Measurements from ENCODE around the gene FBLN2.
"Not testable (repeated sequence)": the region's sequence is repeated elsewhere in the genome, so short reads cannot be mapped to it uniquely, and the experiment has no call there.

The FBLN2 gene

DNA sequence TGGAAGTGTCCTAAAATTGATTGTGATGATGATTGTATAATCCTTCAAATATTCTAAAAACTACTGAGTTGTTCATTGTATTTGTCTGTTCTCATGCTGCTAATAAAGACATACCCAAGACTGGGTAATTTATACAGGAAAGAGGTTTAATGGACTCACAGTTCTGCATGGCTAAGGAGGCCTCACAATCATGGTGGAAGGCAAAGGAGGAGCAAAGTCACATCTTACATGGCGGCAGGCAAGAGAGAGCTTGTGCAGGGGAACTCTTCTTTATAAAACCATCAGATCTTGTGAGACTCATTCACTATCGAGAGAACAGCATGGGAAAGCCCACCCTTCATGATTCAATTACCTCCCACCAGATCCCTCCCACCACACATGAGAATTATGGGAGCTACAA is 27.2 kb upstream of the FBLN2 start:
- not testable (repeated sequence) for H3K36me3 ChIP-seq (ENCODE audit: control insufficient read depth, insufficient read depth, low read length); H3K27ac ChIP-seq (ENCODE audit: insufficient read depth, low read depth, low read length, poor library complexity, severe bottlenecking)
- 91 to 96% methylated on average over 2 of the region's 2 CpGs for WGBS, 2 experiments

DNA sequence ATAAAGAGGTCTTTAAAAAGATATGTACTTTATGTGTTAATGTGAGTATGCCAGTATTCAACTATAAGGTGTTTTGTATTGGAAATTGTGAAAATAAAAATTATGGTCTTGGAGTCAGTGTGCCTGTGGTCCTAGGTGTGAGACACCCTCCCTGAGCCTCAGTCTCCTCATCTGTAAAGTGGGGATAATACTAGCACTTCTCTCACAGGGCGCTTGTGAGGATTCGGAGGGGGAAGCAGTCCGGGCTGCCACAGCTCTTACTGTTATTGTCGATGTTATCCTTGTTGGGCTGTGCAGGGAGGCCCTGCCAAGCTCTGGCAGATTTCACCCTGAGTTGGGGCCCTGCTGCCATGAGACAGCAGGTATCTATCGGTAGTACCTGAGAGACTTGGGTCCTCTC is 26.7 kb upstream of the FBLN2 start:
- H3K27ac ChIP-seq (ENCODE audit: insufficient read depth, low read depth, low read length, poor library complexity, severe bottlenecking) = no peak overlapping the region
- H3K4me3 ChIP-seq (ENCODE audit: insufficient read depth, low read depth, low read length) = no peak overlapping the region
- H3K27me3 ChIP-seq (ENCODE audit: control insufficient read depth, insufficient read depth, low read length, poor library complexity, severe bottlenecking) = no peaks in the 10 kb centered on the region
- no peaks in the 10 kb centered on the region for H3K36me3 ChIP-seq (ENCODE audit: control insufficient read depth, insufficient read depth, low read length)
- WGBS, 2 experiments = 94 to 97% methylated on average over 5 of the region's 5 CpGs
- peaks cover 14% of the 10 kb centered on the region for H3K4me1 ChIP-seq (ENCODE audit: control insufficient read depth, insufficient read depth, low read length)
- H3K9me3 ChIP-seq (ENCODE audit: control insufficient read depth, low read length) = no peaks in the 10 kb centered on the region

More for the DNA sequence above, 27.2 kb upstream of the FBLN2 start:
- H3K9me3 ChIP-seq (ENCODE audit: control insufficient read depth, low read length); H3K27me3 ChIP-seq (ENCODE audit: control insufficient read depth, insufficient read depth, low read length, poor library complexity, severe bottlenecking); H3K4me3 ChIP-seq (ENCODE audit: insufficient read depth, low read depth, low read length): not testable (repeated sequence)
- H3K4me1 ChIP-seq (ENCODE audit: control insufficient read depth, insufficient read depth, low read length) = peaks cover 14% of the 10 kb centered on the region

DNA sequence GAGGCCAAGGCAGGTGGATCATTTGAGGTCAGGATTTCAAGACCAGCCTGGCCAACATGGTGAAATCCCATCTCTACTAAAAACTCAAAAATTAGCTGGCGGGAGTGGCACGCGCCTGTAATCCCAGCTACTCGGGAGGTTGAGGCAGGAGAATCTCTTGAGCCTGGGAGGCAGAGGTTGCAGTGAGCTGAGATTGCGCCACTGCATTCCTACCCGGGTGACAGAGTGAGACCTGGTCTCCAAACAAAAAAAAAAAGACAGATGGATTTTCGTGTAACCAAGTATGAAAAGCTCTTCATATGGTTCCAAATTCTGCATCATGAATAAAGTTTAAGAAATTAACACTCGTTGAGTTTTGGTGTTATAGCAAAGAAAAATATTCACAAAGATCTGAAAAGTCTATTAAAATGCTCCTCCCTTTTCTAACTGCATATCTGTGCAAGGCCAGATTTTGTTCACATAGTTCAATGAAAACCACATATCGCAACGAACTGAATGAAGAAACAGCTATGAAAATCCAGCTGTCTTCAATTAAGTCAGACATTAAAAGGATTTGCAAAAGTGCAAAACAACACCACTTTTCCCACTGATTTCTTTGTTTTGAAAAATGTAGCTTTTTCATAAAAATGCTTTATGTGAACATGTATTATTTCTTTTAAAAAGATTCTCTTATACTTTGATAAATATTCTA is 23.8 kb upstream of the FBLN2 start:
- Histone ChIP-seq H3K4me1 (ENCODE audit: control insufficient read depth, insufficient read depth, low read length) (peaks cover 8% of the 10 kb centered on the region), H3K27me3 (ENCODE audit: control insufficient read depth, insufficient read depth, low read length, poor library complexity, severe bottlenecking) (no peaks in the 10 kb centered on the region), H3K9me3 (ENCODE audit: control insufficient read depth, low read length) (no peaks in the 10 kb centered on the region), H3K27ac (ENCODE audit: insufficient read depth, low read depth, low read length, poor library complexity, severe bottlenecking) (no peak overlapping the region), H3K36me3 (ENCODE audit: control insufficient read depth, insufficient read depth, low read length) (no peaks in the 10 kb centered on the region), H3K4me3 (ENCODE audit: insufficient read depth, low read depth, low read length) (no peak overlapping the region)
- 92 to 94% methylated on average over 9 to 10 of the region's 10 CpGs for WGBS, 2 experiments

DNA sequence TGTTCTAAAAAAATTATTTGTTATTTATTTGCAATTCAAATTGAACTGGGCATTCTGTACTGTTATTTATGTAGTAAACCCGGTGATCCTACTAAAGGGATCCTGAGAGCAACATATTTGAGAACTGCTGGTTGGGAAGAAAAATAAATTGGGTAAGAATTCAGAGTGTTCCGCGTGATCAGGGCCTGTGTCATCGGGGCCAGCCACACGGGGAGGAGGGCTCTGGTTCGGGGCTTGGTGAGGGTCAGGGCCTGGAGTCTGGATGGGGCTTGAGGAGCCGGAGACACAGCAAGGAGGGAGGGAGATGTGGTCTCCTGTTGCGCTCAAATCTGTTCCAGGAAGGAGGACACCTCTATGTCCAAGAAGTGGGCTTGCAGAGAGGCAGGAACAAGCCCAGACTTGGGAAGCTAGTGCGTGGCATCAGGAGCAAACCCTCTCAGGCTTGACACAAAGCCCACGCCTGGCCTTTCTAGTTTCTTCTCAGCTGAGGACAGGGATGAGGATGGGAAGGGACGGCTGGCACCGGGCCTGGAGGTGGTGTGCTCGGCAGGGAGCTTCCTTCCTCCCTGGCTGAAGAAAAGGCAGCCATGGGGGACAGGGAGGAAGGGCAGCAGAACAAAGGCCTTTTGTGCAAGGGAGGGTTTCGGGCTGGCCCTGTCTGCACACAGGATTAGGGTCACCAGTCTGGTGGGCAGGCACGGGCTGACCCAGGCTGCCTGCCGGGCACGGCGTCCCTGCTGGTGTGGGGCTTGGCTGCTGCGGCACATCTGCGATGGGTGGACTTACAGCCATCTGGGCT is 22.9 kb upstream of the FBLN2 start:
- Histone ChIP-seq H3K9me3 (ENCODE audit: control insufficient read depth, low read length) (no peaks in the 10 kb centered on the region), H3K27me3 (ENCODE audit: control insufficient read depth, insufficient read depth, low read length, poor library complexity, severe bottlenecking) (no peaks in the 10 kb centered on the region), H3K36me3 (ENCODE audit: control insufficient read depth, insufficient read depth, low read length) (no peaks in the 10 kb centered on the region), H3K27ac (ENCODE audit: insufficient read depth, low read depth, low read length, poor library complexity, severe bottlenecking) (no peak overlapping the region), H3K4me1 (ENCODE audit: control insufficient read depth, insufficient read depth, low read length) (peaks cover 8% of the 10 kb centered on the region), H3K4me3 (ENCODE audit: insufficient read depth, low read depth, low read length) (no peak overlapping the region)
- WGBS, 2 experiments = 51 to 52% methylated on average over 20 of the region's 20 CpGs

DNA sequence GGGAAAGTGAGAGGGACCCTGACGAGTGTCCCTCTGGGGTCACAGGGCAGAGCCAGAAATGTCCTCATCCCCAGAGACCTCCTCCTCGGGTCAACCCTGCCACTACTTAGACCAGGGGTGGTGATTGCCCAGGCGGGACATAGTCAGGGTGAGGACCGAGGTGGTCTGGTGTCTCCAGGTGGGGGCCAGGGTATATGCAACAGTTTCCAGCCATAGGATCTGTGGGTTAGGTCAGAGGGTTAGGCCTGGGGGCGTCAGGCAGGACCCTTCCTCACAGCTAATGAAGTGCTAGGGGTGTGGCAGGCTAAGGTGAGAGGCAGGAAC is 22.3 kb upstream of the FBLN2 start:
- H3K4me1 ChIP-seq (ENCODE audit: control insufficient read depth, insufficient read depth, low read length) = peaks cover 8% of the 10 kb centered on the region
- no peak overlapping the region for H3K4me3 ChIP-seq (ENCODE audit: insufficient read depth, low read depth, low read length)
- no peaks in the 10 kb centered on the region for H3K36me3 ChIP-seq (ENCODE audit: control insufficient read depth, insufficient read depth, low read length)
- 79 to 84% methylated on average over 5 of the region's 5 CpGs for WGBS, 2 experiments
- no peaks in the 10 kb centered on the region for H3K9me3 ChIP-seq (ENCODE audit: control insufficient read depth, low read length)
- no peaks in the 10 kb centered on the region for H3K27me3 ChIP-seq (ENCODE audit: control insufficient read depth, insufficient read depth, low read length, poor library complexity, severe bottlenecking)
- no peak overlapping the region for H3K27ac ChIP-seq (ENCODE audit: insufficient read depth, low read depth, low read length, poor library complexity, severe bottlenecking)

DNA sequence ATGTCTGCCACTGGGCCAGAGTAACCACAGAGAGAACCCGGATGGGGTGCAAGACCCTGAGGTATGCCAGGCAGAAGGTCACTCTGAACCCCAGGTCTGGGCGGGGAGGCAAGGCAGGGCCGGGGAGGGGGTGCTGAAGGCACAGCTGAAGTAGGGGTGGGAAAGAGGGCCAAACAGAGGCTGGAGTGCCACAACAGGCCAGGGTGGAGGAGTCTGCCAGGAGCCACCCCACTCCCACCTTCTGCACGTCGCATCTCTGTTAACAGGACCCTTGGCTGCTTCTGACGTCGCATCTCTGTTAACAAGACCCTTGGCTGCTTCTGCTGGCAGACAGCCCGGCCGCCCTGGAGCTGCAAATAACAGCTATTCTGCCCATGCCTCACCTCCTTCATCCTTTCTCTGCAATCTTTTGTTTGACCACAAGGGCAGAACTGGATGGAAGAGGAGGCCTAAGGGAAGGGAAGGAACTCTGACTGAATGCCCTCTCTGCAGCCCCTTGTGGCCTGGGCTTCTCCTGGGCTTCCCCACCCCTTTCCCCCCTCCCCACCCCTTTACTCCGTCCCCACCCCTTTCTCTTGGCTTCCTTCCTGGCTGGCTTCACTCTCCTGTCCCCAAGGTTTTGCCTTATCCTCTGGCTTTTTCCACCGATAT is 20.6 kb upstream of the FBLN2 start:
- Histone ChIP-seq H3K27me3 (ENCODE audit: control insufficient read depth, insufficient read depth, low read length, poor library complexity, severe bottlenecking) (no peaks in the 10 kb centered on the region), H3K4me1 (ENCODE audit: control insufficient read depth, insufficient read depth, low read length) (peaks cover 8% of the 10 kb centered on the region), H3K36me3 (ENCODE audit: control insufficient read depth, insufficient read depth, low read length) (no peaks in the 10 kb centered on the region), H3K27ac (ENCODE audit: insufficient read depth, low read depth, low read length, poor library complexity, severe bottlenecking) (no peak overlapping the region), H3K9me3 (ENCODE audit: control insufficient read depth, low read length) (no peaks in the 10 kb centered on the region), H3K4me3 (ENCODE audit: insufficient read depth, low read depth, low read length) (no peak overlapping the region)
- WGBS, 2 experiments = 62% methylated on average over 11 of the region's 11 CpGs

DNA sequence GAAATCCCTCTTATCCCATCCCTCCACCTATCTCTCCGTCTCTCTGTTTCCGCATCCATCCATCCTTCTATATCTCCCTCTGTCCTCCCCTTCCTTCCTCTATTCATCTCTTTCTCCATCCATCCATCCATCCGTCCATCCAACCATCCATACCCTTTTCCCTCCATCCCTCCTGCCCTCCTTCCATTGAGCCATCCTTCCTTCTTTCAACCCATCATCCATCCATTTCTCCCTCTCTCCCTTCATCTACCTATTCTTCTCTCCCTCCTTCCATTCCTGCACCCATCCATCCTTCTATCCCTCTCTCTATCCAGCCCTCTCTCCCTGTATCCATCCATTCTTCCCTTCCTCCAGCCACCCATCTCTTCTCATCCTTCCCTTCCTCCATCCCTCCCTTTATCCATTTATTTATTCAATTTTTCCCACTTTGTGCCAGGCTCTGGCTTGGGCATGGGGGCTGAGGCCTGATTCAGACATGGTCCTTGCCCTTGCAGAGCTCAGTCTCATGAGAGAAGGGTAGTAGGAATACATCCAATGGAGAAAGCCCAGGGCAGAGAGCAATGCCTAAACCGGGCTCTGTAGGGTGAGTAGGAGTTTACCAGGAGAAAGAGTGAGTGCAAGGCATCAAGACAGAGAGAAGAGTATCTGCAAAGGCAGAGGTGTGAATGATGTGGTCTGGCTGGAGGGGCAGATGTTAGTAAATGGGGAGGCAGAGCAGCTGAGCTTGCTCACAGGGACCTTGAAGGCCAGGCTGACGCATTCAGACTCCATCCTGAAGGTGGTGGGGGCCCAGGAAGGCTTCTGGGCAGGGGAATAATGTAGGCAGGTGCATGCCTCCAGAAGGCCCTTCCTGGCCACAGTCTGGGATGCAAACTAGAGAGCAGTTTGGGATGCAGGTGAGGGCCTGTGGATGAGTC is 19.5 kb upstream of the FBLN2 start:
- Histone ChIP-seq H3K4me1 (ENCODE audit: control insufficient read depth, insufficient read depth, low read length) (peaks cover 8% of the 10 kb centered on the region), H3K4me3 (ENCODE audit: insufficient read depth, low read depth, low read length) (no peak overlapping the region), H3K9me3 (ENCODE audit: control insufficient read depth, low read length) (no peaks in the 10 kb centered on the region), H3K27me3 (ENCODE audit: control insufficient read depth, insufficient read depth, low read length, poor library complexity, severe bottlenecking) (no peaks in the 10 kb centered on the region), H3K27ac (ENCODE audit: insufficient read depth, low read depth, low read length, poor library complexity, severe bottlenecking) (no peak overlapping the region), H3K36me3 (ENCODE audit: control insufficient read depth, insufficient read depth, low read length) (no peaks in the 10 kb centered on the region)
- WGBS, 2 experiments = 70 to 74% methylated on average over 5 of the region's 5 CpGs

DNA sequence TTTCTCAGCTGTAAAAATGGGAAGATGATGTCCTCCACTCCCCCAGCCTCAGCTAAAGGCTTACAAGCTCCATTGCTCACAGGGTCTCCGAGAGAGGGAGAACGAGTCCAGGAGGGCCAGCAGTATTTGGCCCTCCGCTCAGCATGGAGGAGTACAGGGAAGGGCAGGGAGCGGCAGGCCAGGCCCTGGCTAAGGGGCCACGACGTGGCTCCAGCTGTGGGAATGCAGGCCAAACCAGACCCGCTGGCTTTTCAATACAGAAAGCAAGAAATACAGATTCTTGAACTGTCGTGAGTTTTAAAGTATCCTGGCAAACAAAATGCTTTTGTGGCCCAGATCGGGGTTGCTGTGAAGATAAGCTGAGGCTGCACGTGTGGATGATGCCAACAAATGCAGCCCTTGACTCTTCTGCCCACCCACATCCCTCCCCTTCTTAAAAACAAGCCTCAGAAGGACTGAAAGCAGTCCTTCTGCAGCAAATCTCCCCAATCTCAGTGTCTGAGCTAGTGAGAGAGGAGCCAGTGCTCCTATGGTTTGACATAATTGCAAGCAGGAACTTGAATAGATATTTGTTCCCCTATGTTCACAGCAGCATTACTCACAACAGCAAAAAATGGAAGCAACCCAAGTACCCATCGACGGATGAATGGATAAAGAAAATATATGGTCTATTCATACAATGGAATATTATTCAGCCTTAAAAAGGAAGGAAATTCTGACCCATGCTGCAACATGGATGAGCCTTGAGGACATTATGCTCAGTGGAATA is 18.5 kb upstream of the FBLN2 start:
- peaks cover 8% of the 10 kb centered on the region for H3K4me1 ChIP-seq (ENCODE audit: control insufficient read depth, insufficient read depth, low read length)
- 90 to 92% methylated on average over 12 of the region's 12 CpGs for WGBS, 2 experiments
- no peaks in the 10 kb centered on the region for H3K36me3 ChIP-seq (ENCODE audit: control insufficient read depth, insufficient read depth, low read length)
- no peak overlapping the region for H3K4me3 ChIP-seq (ENCODE audit: insufficient read depth, low read depth, low read length)
- H3K9me3 ChIP-seq (ENCODE audit: control insufficient read depth, low read length) = no peaks in the 10 kb centered on the region
- no peak overlapping the region for H3K27ac ChIP-seq (ENCODE audit: insufficient read depth, low read depth, low read length, poor library complexity, severe bottlenecking)
- no peaks in the 10 kb centered on the region for H3K27me3 ChIP-seq (ENCODE audit: control insufficient read depth, insufficient read depth, low read length, poor library complexity, severe bottlenecking)

DNA sequence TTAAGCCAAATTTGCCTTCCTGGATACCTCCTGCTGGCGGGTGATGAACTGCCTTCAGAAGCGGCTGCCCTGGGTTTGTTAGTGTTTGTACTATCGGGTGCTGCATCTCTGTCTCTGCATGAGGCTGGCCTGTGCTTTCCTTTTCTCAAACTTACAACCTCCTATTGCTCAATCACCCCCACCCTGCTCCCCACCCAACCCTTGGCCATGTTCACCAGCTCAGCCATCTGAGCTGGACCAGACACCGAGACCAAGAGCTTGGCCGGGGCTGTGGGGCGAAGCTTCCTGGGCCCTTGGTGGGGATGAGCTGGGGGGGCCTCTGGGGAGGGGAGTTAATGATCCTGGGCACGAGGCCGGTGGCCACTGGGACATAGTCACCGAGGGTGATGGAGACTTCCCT is 16.8 kb upstream of the FBLN2 start:
- Histone ChIP-seq H3K4me3 (ENCODE audit: insufficient read depth, low read depth, low read length) (no peak overlapping the region), H3K27me3 (ENCODE audit: control insufficient read depth, insufficient read depth, low read length, poor library complexity, severe bottlenecking) (no peaks in the 10 kb centered on the region), H3K27ac (ENCODE audit: insufficient read depth, low read depth, low read length, poor library complexity, severe bottlenecking) (no peak overlapping the region), H3K36me3 (ENCODE audit: control insufficient read depth, insufficient read depth, low read length) (no peaks in the 10 kb centered on the region), H3K4me1 (ENCODE audit: control insufficient read depth, insufficient read depth, low read length) (peaks cover 9% of the 10 kb centered on the region), H3K9me3 (ENCODE audit: control insufficient read depth, low read length) (no peaks in the 10 kb centered on the region)
- 87 to 91% methylated on average over 9 of the region's 9 CpGs for WGBS, 2 experiments

Data from ectodermal cell (in vitro differentiated cells).